LNCAP (cell line): ENCODE data around the gene STX18.

ENCODE experiments used
- CTCF ChIP-seq: fragments of 450-650 bp; IDR thresholded peaks from 2 replicates; pipeline ENCODE4 v1.5.1; 2017; ENCODE audit warnings: mild to moderate bottlenecking

STX18 gene

DNA sequence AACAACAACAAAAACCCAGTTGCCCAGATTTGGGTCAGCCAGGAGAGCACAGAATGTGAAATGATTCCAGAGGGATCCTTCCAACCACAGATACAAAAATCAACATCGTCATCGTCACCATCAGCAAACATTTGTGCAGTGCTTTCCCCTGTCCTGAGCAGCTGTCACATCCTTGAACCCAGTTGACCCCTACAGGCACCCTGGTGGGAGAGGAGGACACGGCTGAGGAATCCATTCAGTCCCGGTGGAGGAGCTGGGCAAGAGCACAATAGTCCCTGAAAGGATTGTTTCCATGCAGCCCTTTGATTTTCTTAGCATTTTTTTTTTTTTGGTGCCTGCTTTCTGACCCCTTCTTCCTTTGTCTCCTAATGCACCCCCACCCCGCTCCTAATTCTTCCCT is 37.1 kb upstream of the STX18 start:
- no peak for TF ChIP-seq CTCF

GRCh38 chr4:4577359-4577875 is 35.6 kb upstream of the STX18 start:
- TF ChIP-seq CTCF = no peak

- no peak for TF ChIP-seq CTCF
Measured at GRCh38 chr4:4575284-4576211, 33.7 kb upstream of the STX18 start.

DNA sequence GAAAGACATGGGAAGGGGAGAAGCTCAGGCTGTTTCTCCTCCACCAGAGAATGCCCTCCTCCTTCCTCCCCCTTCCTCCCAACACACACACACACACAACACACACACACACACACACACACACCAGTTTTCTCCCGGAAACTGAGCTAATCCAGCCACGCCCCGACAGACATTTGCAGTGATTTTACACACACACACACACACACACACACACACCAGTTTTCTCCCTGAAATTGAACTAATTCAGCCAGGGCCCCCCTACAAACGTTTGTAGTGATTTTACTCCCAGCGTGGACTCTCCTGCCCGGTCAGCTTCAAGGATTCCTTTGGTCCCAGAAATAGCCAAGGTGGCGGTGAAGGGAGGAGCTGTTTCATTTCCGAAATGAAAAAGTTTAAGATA is 32.9 kb upstream of the STX18 start:
- no peak for TF ChIP-seq CTCF

GRCh38 chr4:4574052-4574451 is 32.2 kb upstream of the STX18 start:
- TF ChIP-seq CTCF = no peak

GRCh38 chr4:4572821-4573220 is 31.0 kb upstream of the STX18 start:
- no peak for TF ChIP-seq CTCF

- no peak for TF ChIP-seq CTCF
Measured at GRCh38 chr4:4568806-4569427, 27.1 kb upstream of the STX18 start.
